ENCODE data around the gene FAM174C.
"Not testable (repeated sequence)": the region's sequence is repeated elsewhere in the genome, so short reads cannot be mapped to it uniquely, and the experiment has no call there.

FAM174C gene

GRCh38 chr19:1304197-1304924, 29.0 kb downstream of the FAM174C start:
- Histone ChIP-seq H3K36me3 (ENCODE audit: control insufficient read depth, insufficient read depth, low read length) (no peaks in the 10 kb centered on the region), H3K9me3 (ENCODE audit: control insufficient read depth, insufficient read depth, low read depth, low read length) (no peaks in the 10 kb centered on the region), H3K9ac (ENCODE audit: low read length) (no peak overlapping the region), H3K27me3 (ENCODE audit: control insufficient read depth, insufficient read depth, low read length) (no peaks in the 10 kb centered on the region), H3K4me1 (ENCODE audit: control insufficient read depth, insufficient read depth, low read length) (no peaks in the 10 kb centered on the region), H3K27ac (ENCODE audit: low read depth, low read length) (no peak overlapping the region), H3K4me3 (ENCODE audit: low read depth, low read length) (no peak overlapping the region)

GRCh38 chr19:1305354-1305753, 30.0 kb downstream of the FAM174C start:
- not testable (repeated sequence) for H3K36me3 ChIP-seq (ENCODE audit: control insufficient read depth, insufficient read depth, low read length); H3K4me3 ChIP-seq (ENCODE audit: low read depth, low read length); H3K27me3 ChIP-seq (ENCODE audit: control insufficient read depth, insufficient read depth, low read length); H3K9ac ChIP-seq (ENCODE audit: low read length); H3K9me3 ChIP-seq (ENCODE audit: control insufficient read depth, insufficient read depth, low read depth, low read length); H3K4me1 ChIP-seq (ENCODE audit: control insufficient read depth, insufficient read depth, low read length); H3K27ac ChIP-seq (ENCODE audit: low read depth, low read length)

GRCh38 chr19:1307320-1307719, 32.0 kb downstream of the FAM174C start:
- Histone ChIP-seq H3K27me3 (ENCODE audit: control insufficient read depth, insufficient read depth, low read length) (no peaks in the 10 kb centered on the region), H3K9ac (ENCODE audit: low read length) (no peak overlapping the region), H3K9me3 (ENCODE audit: control insufficient read depth, insufficient read depth, low read depth, low read length) (no peaks in the 10 kb centered on the region), H3K4me1 (ENCODE audit: control insufficient read depth, insufficient read depth, low read length) (no peaks in the 10 kb centered on the region), H3K4me3 (ENCODE audit: low read depth, low read length) (no peak overlapping the region), H3K36me3 (ENCODE audit: control insufficient read depth, insufficient read depth, low read length) (no peaks in the 10 kb centered on the region), H3K27ac (ENCODE audit: low read depth, low read length) (no peak overlapping the region)

- H3K4me1 ChIP-seq (ENCODE audit: control insufficient read depth, insufficient read depth, low read length), result no peaks in the 10 kb centered on the region
- H3K27ac ChIP-seq (ENCODE audit: low read depth, low read length), result no peak overlapping the region
- no peaks in the 10 kb centered on the region for H3K9me3 ChIP-seq (ENCODE audit: control insufficient read depth, insufficient read depth, low read depth, low read length)
- no peaks in the 10 kb centered on the region for H3K27me3 ChIP-seq (ENCODE audit: control insufficient read depth, insufficient read depth, low read length)
- no peaks in the 10 kb centered on the region for H3K36me3 ChIP-seq (ENCODE audit: control insufficient read depth, insufficient read depth, low read length)
- no peak overlapping the region for H3K9ac ChIP-seq (ENCODE audit: low read length)
- no peak overlapping the region for H3K4me3 ChIP-seq (ENCODE audit: low read depth, low read length)
These were observed 32.5 kb downstream of the FAM174C start for GRCh38 chr19:1307755-1308303.

GRCh38 chr19:1308718-1309117, 33.4 kb downstream of the FAM174C start:
- H3K27ac ChIP-seq (ENCODE audit: low read depth, low read length), result no peak overlapping the region
- H3K4me1 ChIP-seq (ENCODE audit: control insufficient read depth, insufficient read depth, low read length), result no peaks in the 10 kb centered on the region
- H3K27me3 ChIP-seq (ENCODE audit: control insufficient read depth, insufficient read depth, low read length), result no peaks in the 10 kb centered on the region
- no peaks in the 10 kb centered on the region for H3K9me3 ChIP-seq (ENCODE audit: control insufficient read depth, insufficient read depth, low read depth, low read length)
- no peak overlapping the region for H3K4me3 ChIP-seq (ENCODE audit: low read depth, low read length)
- H3K9ac ChIP-seq (ENCODE audit: low read length), result no peak overlapping the region
- H3K36me3 ChIP-seq (ENCODE audit: control insufficient read depth, insufficient read depth, low read length), result no peaks in the 10 kb centered on the region

GRCh38 chr19:1309977-1310852, 34.9 kb downstream of the FAM174C start:
- Histone ChIP-seq H3K9me3 (ENCODE audit: control insufficient read depth, insufficient read depth, low read depth, low read length) (no peaks in the 10 kb centered on the region), H3K27me3 (ENCODE audit: control insufficient read depth, insufficient read depth, low read length) (peaks cover 1% of the 10 kb centered on the region; the same call in 1 of the 2 replicates), H3K36me3 (ENCODE audit: control insufficient read depth, insufficient read depth, low read length) (no peaks in the 10 kb centered on the region), H3K9ac (ENCODE audit: low read length) (no peak overlapping the region), H3K27ac (ENCODE audit: low read depth, low read length) (no peak overlapping the region), H3K4me1 (ENCODE audit: control insufficient read depth, insufficient read depth, low read length) (no peaks in the 10 kb centered on the region), H3K4me3 (ENCODE audit: low read depth, low read length) (no peak overlapping the region)

GRCh38 chr19:1310853-1311180, 35.5 kb downstream of the FAM174C start:
- Histone ChIP-seq H3K27me3 (ENCODE audit: control insufficient read depth, insufficient read depth, low read length) (peaks cover 7% of the 10 kb centered on the region; the same call in 1 of the 2 replicates), H3K36me3 (ENCODE audit: control insufficient read depth, insufficient read depth, low read length) (no peaks in the 10 kb centered on the region), H3K27ac (ENCODE audit: low read depth, low read length) (no peak overlapping the region), H3K9me3 (ENCODE audit: control insufficient read depth, insufficient read depth, low read depth, low read length) (no peaks in the 10 kb centered on the region), H3K4me1 (ENCODE audit: control insufficient read depth, insufficient read depth, low read length) (no peaks in the 10 kb centered on the region), H3K9ac (ENCODE audit: low read length) (no peak overlapping the region), H3K4me3 (ENCODE audit: low read depth, low read length) (no peak overlapping the region)

- Histone ChIP-seq H3K9me3 (ENCODE audit: control insufficient read depth, insufficient read depth, low read depth, low read length) (no peaks in the 10 kb centered on the region), H3K27me3 (ENCODE audit: control insufficient read depth, insufficient read depth, low read length) (peaks cover 15% of the 10 kb centered on the region), H3K9ac (ENCODE audit: low read length) (no peak overlapping the region), H3K36me3 (ENCODE audit: control insufficient read depth, insufficient read depth, low read length) (no peaks in the 10 kb centered on the region), H3K4me1 (ENCODE audit: control insufficient read depth, insufficient read depth, low read length) (no peaks in the 10 kb centered on the region), H3K27ac (ENCODE audit: low read depth, low read length) (no peak overlapping the region), H3K4me3 (ENCODE audit: low read depth, low read length) (no peak overlapping the region)
These were observed 36.3 kb downstream of the FAM174C start for GRCh38 chr19:1311543-1312091.

- Histone ChIP-seq H3K36me3 (ENCODE audit: control insufficient read depth, insufficient read depth, low read length) (no peaks in the 10 kb centered on the region), H3K27ac (ENCODE audit: low read depth, low read length) (no peak overlapping the region), H3K4me3 (ENCODE audit: low read depth, low read length) (no peak overlapping the region), H3K27me3 (ENCODE audit: control insufficient read depth, insufficient read depth, low read length) (peaks cover 21% of the 10 kb centered on the region), H3K9me3 (ENCODE audit: control insufficient read depth, insufficient read depth, low read depth, low read length) (no peaks in the 10 kb centered on the region), H3K4me1 (ENCODE audit: control insufficient read depth, insufficient read depth, low read length) (no peaks in the 10 kb centered on the region), H3K9ac (ENCODE audit: low read length) (no peak overlapping the region)
These were observed 37.7 kb downstream of the FAM174C start for GRCh38 chr19:1312767-1313694.

GRCh38 chr19:1313695-1314613, 38.6 kb downstream of the FAM174C start:
- H3K4me3 ChIP-seq (ENCODE audit: low read depth, low read length), result no peak overlapping the region
- H3K27me3 ChIP-seq (ENCODE audit: control insufficient read depth, insufficient read depth, low read length), result peaks cover 21% of the 10 kb centered on the region
- no peaks in the 10 kb centered on the region for H3K4me1 ChIP-seq (ENCODE audit: control insufficient read depth, insufficient read depth, low read length)
- H3K36me3 ChIP-seq (ENCODE audit: control insufficient read depth, insufficient read depth, low read length), result no peaks in the 10 kb centered on the region
- no peak overlapping the region for H3K9ac ChIP-seq (ENCODE audit: low read length)
- H3K9me3 ChIP-seq (ENCODE audit: control insufficient read depth, insufficient read depth, low read depth, low read length), result no peaks in the 10 kb centered on the region
- H3K27ac ChIP-seq (ENCODE audit: low read depth, low read length), result no peak overlapping the region

All from HUES6 (cell line).